HUES64 (cell line): ENCODE results near the gene RAMP3.
A peak's percentile ranks its signal among the peaks of the same experiment; 100 is the strongest.

Experiments
- H3K27ac ChIP-seq: 2 replicates; pipeline ENCODE4 v1.7.0; 2013; ENCODE audit warnings: low read depth, low read length, inconsistent platforms
- H3K27me3 ChIP-seq: 2 replicates; pipeline ENCODE4 v1.6.1; 2013; ENCODE audit warnings: mild to moderate bottlenecking, low read length; ENCODE audit not compliant: insufficient read depth
- H3K36me3 ChIP-seq: 2 replicates; pipeline ENCODE4 v1.6.1; 2013; ENCODE audit warnings: mild to moderate bottlenecking, low read length; ENCODE audit not compliant: insufficient read depth
- H3K4me1 ChIP-seq: 2 replicates; pipeline ENCODE4 v1.6.1; 2013; ENCODE audit warnings: mild to moderate bottlenecking, low read length, moderate library complexity; ENCODE audit not compliant: insufficient read depth
- H3K4me3 ChIP-seq: 2 replicates; pipeline ENCODE4 v1.5.1; 2013; ENCODE audit warnings: mild to moderate bottlenecking, low read length, moderate library complexity
- H3K9ac ChIP-seq: 2 replicates; pipeline ENCODE4 v1.6.1; 2013; ENCODE audit warnings: mild to moderate bottlenecking, low read depth, low read length
- H3K9me3 ChIP-seq: 2 replicates; pipeline ENCODE4 v1.6.1; 2013; ENCODE audit warnings: low read depth, low read length; ENCODE audit not compliant: insufficient read depth
- WGBS: fragments of 150-250, 120-280 bp; methylation state at CpG from one replicate; pipeline ENCODE4 v1.1.7; 2013; ENCODE audit warnings: missing lambda C conversion rate; 5-methylcytosine and 5-hydroxymethylcytosine counted together

Gene RAMP3

GRCh38 chr7:45122975-45123860, 34.4 kb upstream of the RAMP3 start:
- Histone ChIP-seq H3K27ac (no peak overlapping the region), H3K27me3 (no peaks in the 10 kb centered on the region), H3K4me1 (peaks cover 13% of the 10 kb centered on the region), H3K4me3 (no peak overlapping the region), H3K36me3 (no peaks in the 10 kb centered on the region), H3K9ac (no peak overlapping the region), H3K9me3 (no peaks in the 10 kb centered on the region)
- 82% methylated on average over 16 of the region's 16 CpGs for WGBS

GRCh38 chr7:45123913-45124710, 33.5 kb upstream of the RAMP3 start:
- Histone ChIP-seq H3K9me3 (no peaks in the 10 kb centered on the region), H3K4me3 (no peak overlapping the region), H3K27me3 (no peaks in the 10 kb centered on the region), H3K36me3 (no peaks in the 10 kb centered on the region), H3K4me1 (peaks cover 13% of the 10 kb centered on the region), H3K9ac (0 out of 2 replicates have a peak overlapping the region, but pooled peaks have one; percentile 25), H3K27ac (no peak overlapping the region)
- WGBS = 22% methylated on average over 12 of the region's 12 CpGs

- Histone ChIP-seq H3K4me3 (no peak overlapping the region), H3K27ac (no peak overlapping the region), H3K36me3 (no peaks in the 10 kb centered on the region), H3K9ac (no peak overlapping the region), H3K4me1 (peaks cover 13% of the 10 kb centered on the region), H3K9me3 (no peaks in the 10 kb centered on the region), H3K27me3 (no peaks in the 10 kb centered on the region)
- 93% methylated on average over 10 of the region's 11 CpGs for WGBS
Observed at GRCh38 chr7:45125193-45125904, 32.2 kb upstream of the RAMP3 start.

GRCh38 chr7:45126201-45126600, 31.4 kb upstream of the RAMP3 start:
- Histone ChIP-seq H3K9ac (no peak overlapping the region), H3K4me1 (peaks cover 13% of the 10 kb centered on the region), H3K27me3 (no peaks in the 10 kb centered on the region), H3K9me3 (no peaks in the 10 kb centered on the region), H3K27ac (no peak overlapping the region), H3K4me3 (no peak overlapping the region), H3K36me3 (no peaks in the 10 kb centered on the region)
- 90% methylated on average over 6 of the region's 6 CpGs for WGBS

GRCh38 chr7:45126920-45127319, 30.7 kb upstream of the RAMP3 start:
- Histone ChIP-seq H3K9me3 (no peaks in the 10 kb centered on the region), H3K27me3 (no peaks in the 10 kb centered on the region), H3K9ac (no peak overlapping the region), H3K36me3 (no peaks in the 10 kb centered on the region), H3K27ac (no peak overlapping the region), H3K4me3 (no peak overlapping the region), H3K4me1 (peaks cover 13% of the 10 kb centered on the region)
- 81% methylated on average over 6 of the region's 6 CpGs for WGBS

- H3K4me1 ChIP-seq = peaks cover 4% of the 10 kb centered on the region
- WGBS = 86% methylated on average over 15 of the region's 15 CpGs
- H3K9me3 ChIP-seq = no peaks in the 10 kb centered on the region
- no peak overlapping the region for H3K4me3 ChIP-seq
- no peak overlapping the region for H3K9ac ChIP-seq
- H3K36me3 ChIP-seq = no peaks in the 10 kb centered on the region
- H3K27me3 ChIP-seq = no peaks in the 10 kb centered on the region
- no peak overlapping the region for H3K27ac ChIP-seq
Observed at GRCh38 chr7:45129181-45129800, 28.3 kb upstream of the RAMP3 start.

GRCh38 chr7:45129906-45130305, 27.7 kb upstream of the RAMP3 start:
- H3K4me3 ChIP-seq = no peak overlapping the region
- H3K4me1 ChIP-seq = no peaks in the 10 kb centered on the region
- no peak overlapping the region for H3K27ac ChIP-seq
- H3K36me3 ChIP-seq = no peaks in the 10 kb centered on the region
- H3K9ac ChIP-seq = no peak overlapping the region
- H3K9me3 ChIP-seq = no peaks in the 10 kb centered on the region
- 82% methylated on average over 12 of the region's 12 CpGs for WGBS
- no peaks in the 10 kb centered on the region for H3K27me3 ChIP-seq

- H3K27ac ChIP-seq = no peak overlapping the region
- H3K9ac ChIP-seq = no peak overlapping the region
- no peaks in the 10 kb centered on the region for H3K9me3 ChIP-seq
- WGBS = 88% methylated on average over 8 of the region's 9 CpGs
- no peak overlapping the region for H3K4me3 ChIP-seq
- H3K36me3 ChIP-seq = no peaks in the 10 kb centered on the region
- no peaks in the 10 kb centered on the region for H3K27me3 ChIP-seq
- H3K4me1 ChIP-seq = no peaks in the 10 kb centered on the region
Observed at GRCh38 chr7:45130910-45131309, 26.7 kb upstream of the RAMP3 start.

- 82% methylated on average over 4 of the region's 4 CpGs for WGBS
- Histone ChIP-seq H3K9ac (no peak overlapping the region), H3K27me3 (no peaks in the 10 kb centered on the region), H3K4me3 (no peak overlapping the region), H3K36me3 (no peaks in the 10 kb centered on the region), H3K4me1 (no peaks in the 10 kb centered on the region), H3K9me3 (no peaks in the 10 kb centered on the region), H3K27ac (no peak overlapping the region)
Observed at GRCh38 chr7:45131891-45132290, 25.7 kb upstream of the RAMP3 start.

- Histone ChIP-seq H3K27ac (no peak overlapping the region), H3K4me1 (no peaks in the 10 kb centered on the region), H3K9me3 (no peaks in the 10 kb centered on the region), H3K4me3 (no peak overlapping the region), H3K9ac (no peak overlapping the region), H3K27me3 (no peaks in the 10 kb centered on the region), H3K36me3 (no peaks in the 10 kb centered on the region)
- 89% methylated on average over 8 of the region's 8 CpGs for WGBS
Observed at GRCh38 chr7:45132708-45133320, 24.8 kb upstream of the RAMP3 start.
